ENCODE data around the gene FGD4.

DNA sequence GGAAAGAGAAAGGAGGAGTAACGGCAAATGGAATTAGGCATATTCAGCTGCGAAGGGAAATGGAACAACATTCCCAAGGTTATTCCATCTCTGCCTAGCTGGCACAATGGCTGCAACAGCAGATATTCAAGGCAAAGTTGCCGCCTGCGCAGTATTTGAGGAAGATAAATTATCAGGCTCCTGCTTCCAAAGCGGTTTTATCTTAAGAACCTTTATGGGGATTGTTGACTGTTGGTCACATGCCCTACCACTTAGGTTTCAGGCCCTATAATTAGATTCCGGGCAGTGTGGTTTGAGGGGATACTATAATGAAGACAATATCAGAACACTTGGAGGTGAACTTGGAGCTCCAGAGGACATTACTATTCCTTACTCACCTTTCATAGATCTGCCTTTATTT is 99.7 kb downstream of the FGD4 start:
- TF ChIP-seq, protein P1, sequence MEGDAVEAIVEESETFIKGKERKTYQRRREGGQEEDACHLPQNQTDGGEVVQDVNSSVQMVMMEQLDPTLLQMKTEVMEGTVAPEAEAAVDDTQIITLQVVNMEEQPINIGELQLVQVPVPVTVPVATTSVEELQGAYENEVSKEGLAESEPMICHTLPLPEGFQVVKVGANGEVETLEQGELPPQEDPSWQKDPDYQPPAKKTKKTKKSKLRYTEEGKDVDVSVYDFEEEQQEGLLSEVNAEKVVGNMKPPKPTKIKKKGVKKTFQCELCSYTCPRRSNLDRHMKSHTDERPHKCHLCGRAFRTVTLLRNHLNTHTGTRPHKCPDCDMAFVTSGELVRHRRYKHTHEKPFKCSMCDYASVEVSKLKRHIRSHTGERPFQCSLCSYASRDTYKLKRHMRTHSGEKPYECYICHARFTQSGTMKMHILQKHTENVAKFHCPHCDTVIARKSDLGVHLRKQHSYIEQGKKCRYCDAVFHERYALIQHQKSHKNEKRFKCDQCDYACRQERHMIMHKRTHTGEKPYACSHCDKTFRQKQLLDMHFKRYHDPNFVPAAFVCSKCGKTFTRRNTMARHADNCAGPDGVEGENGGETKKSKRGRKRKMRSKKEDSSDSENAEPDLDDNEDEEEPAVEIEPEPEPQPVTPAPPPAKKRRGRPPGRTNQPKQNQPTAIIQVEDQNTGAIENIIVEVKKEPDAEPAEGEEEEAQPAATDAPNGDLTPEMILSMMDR (IDR thresholded peaks at IDR 0.05) = no peak
- TF ChIP-seq POLR2A (IDR thresholded peaks at IDR 0.05) (no peak), POLR2AphosphoS5 (IDR thresholded peaks at IDR 0.05) (no peak)

Data from prostate gland (tissue), 2 donors.